Measurements from ENCODE around the gene GC. TPM values are rescaled to one million over a fixed set of nuclear protein-coding genes. Genes with fewer than 3 reads are reported as not detected.

Gene GC
- total RNA-seq, 2 experiments from 2014 or later, result not detected

GRCh38 chr4:71772592-71772991, 11.3 kb downstream of the GC start:
- DNase-seq, result no peak
- peaks cover 28% of the 10 kb centered on the region for H3K27me3 Mint-ChIP-seq
- H3K4me3 Mint-ChIP-seq, result no peak overlapping the region
- H3K9me3 Mint-ChIP-seq, result no peaks in the 10 kb centered on the region
- no peaks in the 10 kb centered on the region for H3K4me1 Mint-ChIP-seq (ENCODE audit: low read depth)
- H3K27me3 ChIP-seq (ENCODE audit: control insufficient read depth in 1 of 2, insufficient read depth in 2 of 2, low read length in 2 of 2), result peaks cover 0 to 2% of the 10 kb centered on the region in 2 experiments
- H3K36me3 ChIP-seq (ENCODE audit: insufficient read depth, low read length), result no peaks in the 10 kb centered on the region
- no peak overlapping the region for H3K27ac Mint-ChIP-seq
- H3K4me3 ChIP-seq (ENCODE audit: low read length), result no peak overlapping the region
- H3K27ac ChIP-seq (ENCODE audit: low read depth in 1 of 2, low read length in 2 of 2), result no peak overlapping the region
- ChIA-PET POLR2A (no interaction called here), CTCF (no interaction called here)
- H3K36me3 Mint-ChIP-seq (ENCODE audit: low read depth), result no peaks in the 10 kb centered on the region
- ATAC-seq (ENCODE audit: poor library complexity), result no peak
- H3K9me3 ChIP-seq (ENCODE audit: control insufficient read depth in 1 of 2, insufficient read depth in 1 of 2, low read length in 2 of 2), result no peaks in the 10 kb centered on the region
- intact Hi-C loops (cut with DNase I, micrococcal nuclease), result no loop called here
- H3K4me1 ChIP-seq (ENCODE audit: insufficient read depth, low read length), result no peaks in the 10 kb centered on the region
- no peak for TF ChIP-seq CTCF (IDR thresholded peaks at IDR 0.05)

GRCh38 chr4:71771613-71772012, 12.3 kb downstream of the GC start:
- ChIA-PET CTCF (no interaction called here), POLR2A (no interaction called here)
- intact Hi-C loops (cut with DNase I, micrococcal nuclease), result no loop called here
- TF ChIP-seq CTCF (IDR thresholded peaks at IDR 0.05), result no peak
- Mint-ChIP-seq H3K4me3 (no peak overlapping the region), H3K4me1 (ENCODE audit: low read depth) (no peaks in the 10 kb centered on the region), H3K27me3 (peaks cover 28% of the 10 kb centered on the region), H3K27ac (no peak overlapping the region), H3K36me3 (ENCODE audit: low read depth) (no peaks in the 10 kb centered on the region), H3K9me3 (no peaks in the 10 kb centered on the region)
- DNase-seq (no peak), ATAC-seq (ENCODE audit: poor library complexity) (no peak)
- Histone ChIP-seq H3K4me3 (ENCODE audit: low read length) (no peak overlapping the region), H3K36me3 (ENCODE audit: insufficient read depth, low read length) (no peaks in the 10 kb centered on the region), H3K4me1 (ENCODE audit: insufficient read depth, low read length) (no peaks in the 10 kb centered on the region), H3K27me3 (ENCODE audit: control insufficient read depth in 1 of 2, insufficient read depth in 2 of 2, low read length in 2 of 2) (peaks cover 0 to 2% of the 10 kb centered on the region in 2 experiments), H3K27ac (ENCODE audit: low read depth in 1 of 2, low read length in 2 of 2) (no peak overlapping the region), H3K9me3 (ENCODE audit: control insufficient read depth in 1 of 2, insufficient read depth in 1 of 2, low read length in 2 of 2) (no peaks in the 10 kb centered on the region)

GRCh38 chr4:71769434-71769833, 14.4 kb downstream of the GC start:
- ChIA-PET CTCF (no interaction called here), POLR2A (no interaction called here)
- Histone ChIP-seq H3K4me1 (ENCODE audit: insufficient read depth, low read length) (no peaks in the 10 kb centered on the region), H3K4me3 (ENCODE audit: low read length) (no peak overlapping the region), H3K27ac (ENCODE audit: low read depth in 1 of 2, low read length in 2 of 2) (no peak overlapping the region), H3K36me3 (ENCODE audit: insufficient read depth, low read length) (no peaks in the 10 kb centered on the region), H3K27me3 (ENCODE audit: control insufficient read depth in 1 of 2, insufficient read depth in 2 of 2, low read length in 2 of 2) (peaks cover 0 to 2% of the 10 kb centered on the region in 2 experiments), H3K9me3 (ENCODE audit: control insufficient read depth in 1 of 2, insufficient read depth in 1 of 2, low read length in 2 of 2) (no peaks in the 10 kb centered on the region)
- DNase-seq (no peak), ATAC-seq (ENCODE audit: poor library complexity) (no peak)
- Mint-ChIP-seq H3K27ac (no peak overlapping the region), H3K4me3 (no peak overlapping the region), H3K9me3 (no peaks in the 10 kb centered on the region), H3K4me1 (ENCODE audit: low read depth) (no peaks in the 10 kb centered on the region), H3K36me3 (ENCODE audit: low read depth) (no peaks in the 10 kb centered on the region), H3K27me3 (peaks cover 15% of the 10 kb centered on the region)
- TF ChIP-seq CTCF (IDR thresholded peaks at IDR 0.05), result no peak
- intact Hi-C loops (cut with DNase I, micrococcal nuclease), result no loop called here

All from CD4-positive, alpha-beta T cell (primary cell).